SHP77 (cell line): ENCODE data around the gene COG6.

Experiments used
- DNase-seq, 2 experiments: peaks; one replicate each; lab custom pipeline; 2025; lab: John Stamatoyannopoulos, UW

The COG6 gene

DNA sequence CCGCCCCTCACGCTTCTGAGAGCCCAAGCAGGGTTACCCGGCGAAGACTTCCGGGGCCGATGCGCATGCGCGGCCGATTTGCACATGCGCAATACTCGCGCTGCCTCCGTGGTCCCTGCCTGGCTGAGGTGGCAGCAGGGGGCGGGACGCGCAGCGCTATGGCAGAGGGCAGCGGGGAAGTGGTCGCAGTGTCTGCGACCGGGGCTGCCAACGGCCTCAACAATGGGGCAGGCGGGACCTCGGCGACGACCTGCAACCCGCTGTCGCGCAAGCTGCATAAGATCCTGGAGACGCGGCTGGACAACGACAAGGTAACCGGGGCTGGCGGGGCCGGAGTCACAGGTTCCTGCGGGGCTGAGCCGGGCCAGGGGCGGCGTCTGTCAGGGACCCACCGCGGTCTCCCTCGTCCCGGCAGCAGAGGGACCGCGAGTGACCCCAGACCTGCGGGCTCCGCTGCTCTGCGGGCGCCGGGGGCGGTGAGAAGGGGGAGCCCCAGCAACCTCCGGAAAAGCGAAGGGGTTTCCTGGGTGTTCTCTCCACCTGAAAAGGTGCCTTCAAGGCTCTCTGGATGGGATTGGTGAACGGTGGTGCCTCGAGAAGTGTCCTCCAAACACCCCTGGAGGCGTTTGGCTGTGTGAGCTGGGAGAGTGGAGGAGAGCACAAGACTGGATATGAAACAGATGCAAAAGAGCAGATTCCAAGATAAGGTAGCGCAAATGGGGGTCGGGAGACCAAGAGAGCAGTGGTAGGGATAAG is at the start of gene COG6:
Gene COG6, plus strand, starts transcription at position 94 of the 756 bp plus-strand sequence. Its CDS starts 65 bp downstream, at position 159.
- peak; percentile 70 to 81 for DNase-seq

DNA sequence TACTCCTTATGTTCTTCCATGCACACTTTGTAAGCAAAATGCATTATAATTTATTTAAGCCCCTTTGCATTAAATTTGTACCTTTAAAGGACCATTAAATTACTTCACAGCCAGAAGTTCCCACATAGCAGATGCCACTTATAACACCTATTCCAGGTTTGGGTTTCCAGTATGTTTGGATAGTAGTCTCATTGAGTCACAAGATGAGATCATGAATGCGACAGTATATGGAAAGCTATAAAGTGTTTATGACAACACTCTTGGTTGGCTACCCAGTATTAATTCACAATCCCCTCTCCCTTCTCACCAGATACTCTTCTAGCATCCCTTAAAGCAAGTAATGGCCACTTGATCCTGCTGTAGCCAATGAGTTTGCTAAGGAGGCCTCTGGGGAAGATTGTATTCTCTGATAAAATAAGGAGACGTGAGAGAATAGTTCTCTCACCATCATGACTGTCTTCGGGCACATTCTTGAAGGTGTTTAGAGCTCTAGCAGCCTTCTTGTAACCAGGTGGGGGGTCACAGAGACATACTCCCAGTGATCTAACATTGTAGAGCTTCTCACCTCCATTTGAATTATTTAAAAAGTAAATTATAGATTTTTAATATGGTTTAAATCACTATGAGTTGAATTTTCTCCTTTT is 49.7 kb upstream of the COG6 start:
- no peak for DNase-seq

DNA sequence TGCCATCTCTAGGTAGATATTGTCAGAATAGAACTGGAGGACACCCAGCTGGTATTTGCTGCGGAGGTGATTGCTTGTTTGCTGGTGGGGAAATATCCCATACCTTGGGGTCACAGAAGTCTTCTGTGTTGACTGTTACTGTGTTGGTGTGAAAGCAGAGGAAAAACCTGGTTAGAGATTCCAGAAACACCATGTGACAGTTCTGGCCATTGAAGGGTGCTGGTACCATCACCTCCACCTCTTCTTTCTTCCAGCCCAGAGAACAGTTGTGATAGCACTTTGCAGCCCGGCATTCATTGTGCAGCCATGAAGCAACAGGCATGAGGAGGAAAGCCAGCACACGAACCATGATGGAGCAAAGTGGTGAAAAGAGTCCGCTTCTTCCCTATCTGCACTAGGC is 47.6 kb upstream of the COG6 start:
- DNase-seq: no peak

DNA sequence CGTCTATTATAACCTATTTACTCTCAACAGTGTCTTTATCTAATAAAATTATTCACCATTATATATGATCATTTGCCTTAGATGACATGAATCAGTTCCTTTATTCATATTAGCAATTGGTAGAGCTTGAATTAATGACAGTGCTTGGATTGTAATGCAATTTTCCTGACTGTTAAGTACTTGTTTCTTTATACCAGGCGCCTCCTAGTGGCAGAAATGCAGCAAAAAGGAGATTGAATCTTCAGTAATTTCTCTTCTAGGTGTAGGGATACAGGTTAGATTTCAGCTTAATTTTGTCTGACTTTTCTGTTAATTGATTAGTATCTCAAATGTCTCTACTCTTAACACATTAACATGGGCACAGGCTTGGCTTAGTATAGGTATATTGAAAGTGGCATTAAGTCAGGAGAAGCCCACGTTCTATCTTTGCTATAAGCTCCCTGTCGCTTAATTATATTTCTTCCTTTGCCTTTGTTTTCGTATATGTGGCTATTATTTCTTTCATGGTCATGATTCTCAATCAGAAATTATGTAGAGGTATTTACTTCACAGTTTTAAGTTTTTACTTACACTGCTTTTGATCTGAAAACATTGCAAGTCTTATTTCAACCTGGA is 43.3 kb upstream of the COG6 start:
- peak; percentile 50 to 54 for DNase-seq

DNA sequence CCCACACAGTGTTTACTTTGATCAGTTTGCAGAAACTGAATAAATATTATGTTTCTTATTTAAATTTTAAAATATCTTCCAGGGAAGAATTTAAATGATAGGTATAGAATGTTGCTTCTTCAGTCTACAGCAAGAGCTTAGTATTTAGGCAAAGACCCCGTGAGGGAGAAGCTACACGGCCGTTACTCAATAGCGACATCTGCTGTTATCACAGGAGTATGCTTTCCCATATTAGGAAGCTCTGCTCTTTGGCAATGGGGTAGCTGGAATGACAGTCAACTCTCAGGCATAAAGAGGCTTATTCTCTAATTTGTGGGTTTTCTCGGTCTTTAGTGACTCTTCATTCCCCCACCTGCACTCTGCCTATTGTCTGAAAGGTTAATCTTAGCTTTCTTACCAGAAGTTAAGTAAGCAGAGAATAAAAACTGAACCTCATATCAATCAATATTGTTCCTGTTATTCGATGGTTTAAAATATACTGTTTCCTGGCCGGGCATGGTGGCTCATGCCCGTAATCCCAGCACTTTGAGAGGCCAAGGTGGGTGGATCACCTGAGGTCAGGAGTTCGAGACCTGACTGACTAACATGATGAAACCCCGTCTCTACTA is 39.3 kb upstream of the COG6 start:
- peak; percentile 37 to 59 for DNase-seq

DNA sequence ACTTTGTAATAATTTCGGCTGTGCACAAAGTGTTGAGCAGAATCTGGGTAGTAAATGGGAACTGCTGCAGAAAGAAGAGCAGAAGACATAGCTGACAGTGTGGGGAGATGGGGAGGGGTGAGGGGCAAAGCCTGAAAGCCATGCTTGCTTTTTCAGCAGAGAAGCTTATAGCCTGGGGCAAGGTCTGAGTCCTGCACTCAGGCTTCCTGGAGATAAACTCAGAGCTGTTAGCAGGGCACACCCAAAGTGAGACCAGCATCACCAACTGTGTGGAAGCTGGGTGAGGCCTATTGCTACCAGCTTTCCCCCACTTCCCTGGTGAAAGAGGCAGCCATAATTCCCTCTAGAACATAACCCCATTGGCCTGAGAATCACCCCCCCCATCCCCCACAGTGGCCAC is 36.9 kb upstream of the COG6 start:
- no peak for DNase-seq

DNA sequence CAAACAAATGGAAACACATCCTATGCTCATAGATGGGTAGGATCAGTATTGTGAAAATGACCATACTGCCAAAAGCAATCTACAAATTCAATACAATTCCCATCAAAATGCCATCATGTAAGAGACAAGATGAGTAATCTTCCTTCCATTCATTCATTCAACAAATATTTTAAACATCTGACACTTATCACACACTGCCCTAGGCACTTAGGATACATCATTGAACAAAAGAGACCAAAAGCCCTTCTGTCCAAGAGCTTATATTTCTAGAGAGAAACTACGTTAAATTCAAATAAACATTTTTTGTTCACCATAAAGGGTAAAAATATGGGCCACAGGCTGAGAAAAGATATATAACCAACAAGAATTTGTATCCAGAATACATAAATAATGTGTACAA is 32.0 kb upstream of the COG6 start:
- DNase-seq: no peak

DNA sequence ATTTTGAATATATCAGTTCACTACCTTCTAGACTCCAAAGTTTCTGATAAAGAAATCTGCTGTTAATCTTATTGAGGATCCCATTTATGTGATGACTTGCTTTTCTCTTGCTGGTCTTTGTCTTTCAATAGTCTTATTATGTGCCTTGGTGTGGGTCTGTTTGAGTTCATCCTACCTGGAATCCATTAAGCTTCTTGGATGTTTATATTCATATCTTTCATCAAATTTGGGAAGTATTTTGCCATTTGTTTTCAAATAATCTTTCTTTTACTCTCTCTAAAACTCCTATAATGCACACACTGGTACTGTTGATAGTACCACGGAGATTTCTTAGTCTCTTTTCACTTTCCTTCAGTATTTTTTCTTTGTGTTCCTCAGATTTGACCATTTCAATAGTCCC is 24.2 kb upstream of the COG6 start:
- no peak for DNase-seq

DNA sequence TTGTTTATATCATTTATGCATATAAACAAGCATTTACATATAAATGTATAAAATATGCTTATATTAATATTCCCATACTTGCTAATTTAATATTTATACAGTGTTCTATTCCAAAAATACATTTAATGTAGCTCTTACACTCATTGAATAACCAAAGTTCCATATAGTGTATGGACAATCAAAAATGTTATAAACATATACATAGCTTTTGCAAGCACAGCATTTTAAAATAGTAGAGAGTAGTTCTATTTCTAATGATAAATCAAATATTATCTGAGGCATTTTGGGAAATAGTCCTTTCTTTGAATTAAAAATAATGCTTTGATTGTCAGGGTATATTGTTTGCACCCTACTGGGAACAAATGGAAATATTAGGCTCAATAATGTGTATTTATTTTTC is 22.5 kb upstream of the COG6 start:
- DNase-seq: no peak

DNA sequence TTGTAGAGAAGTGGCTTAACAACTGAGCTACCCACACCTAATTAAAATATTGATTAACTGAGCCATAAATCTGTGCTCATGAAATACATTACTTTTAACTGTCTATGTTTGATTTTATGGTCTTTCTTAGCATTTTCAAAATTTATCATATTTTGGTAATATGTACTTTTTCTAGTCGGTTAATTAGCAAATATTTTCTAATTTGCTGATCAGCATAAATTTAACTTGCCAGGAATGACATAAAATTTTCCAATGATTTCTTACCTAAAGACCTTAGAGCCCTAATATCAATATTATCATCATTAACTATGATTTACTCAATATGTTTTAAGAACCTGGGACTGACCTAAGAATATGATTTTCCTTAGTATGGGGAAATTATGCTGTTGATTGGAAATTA is 19.9 kb upstream of the COG6 start:
- DNase-seq: no peak

DNA sequence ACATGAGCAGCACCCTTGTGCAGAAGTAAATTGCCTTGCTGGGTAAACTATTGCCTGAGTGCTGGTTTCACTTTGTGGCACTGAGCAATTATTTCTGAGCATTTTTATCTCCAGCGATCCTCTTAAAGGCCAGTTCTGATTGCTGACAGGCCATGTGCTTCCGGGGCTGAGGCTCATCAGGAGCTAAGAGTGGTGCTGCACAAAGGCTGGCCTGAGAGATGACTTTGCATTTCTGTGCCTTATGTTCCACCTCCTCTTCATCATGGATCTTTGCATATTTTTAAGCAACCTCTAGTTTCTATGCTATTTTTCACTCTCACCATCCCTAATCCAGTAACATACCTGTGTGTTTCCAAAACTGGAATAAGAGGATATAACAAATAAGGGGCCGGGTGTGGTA is 17.6 kb upstream of the COG6 start:
- no peak for DNase-seq

DNA sequence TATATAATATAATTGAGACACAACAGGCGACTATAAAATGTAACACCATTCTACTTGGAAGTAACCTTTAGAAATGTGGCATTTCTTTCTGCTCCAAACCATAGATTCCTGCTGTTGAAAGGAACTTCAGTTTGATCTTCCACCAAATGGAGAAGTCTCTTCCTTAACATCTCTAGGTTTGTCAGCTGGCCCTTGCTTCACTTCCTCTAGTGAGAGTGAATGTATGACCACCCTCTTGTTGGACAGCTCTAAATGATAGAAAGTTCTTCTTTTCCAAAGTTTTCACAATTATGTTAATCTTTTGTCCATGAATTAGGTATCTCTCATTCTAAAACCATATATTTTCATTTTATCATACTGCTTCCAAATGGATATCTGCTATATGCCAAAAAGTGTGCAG is 13.8 kb upstream of the COG6 start:
- no peak for DNase-seq

DNA sequence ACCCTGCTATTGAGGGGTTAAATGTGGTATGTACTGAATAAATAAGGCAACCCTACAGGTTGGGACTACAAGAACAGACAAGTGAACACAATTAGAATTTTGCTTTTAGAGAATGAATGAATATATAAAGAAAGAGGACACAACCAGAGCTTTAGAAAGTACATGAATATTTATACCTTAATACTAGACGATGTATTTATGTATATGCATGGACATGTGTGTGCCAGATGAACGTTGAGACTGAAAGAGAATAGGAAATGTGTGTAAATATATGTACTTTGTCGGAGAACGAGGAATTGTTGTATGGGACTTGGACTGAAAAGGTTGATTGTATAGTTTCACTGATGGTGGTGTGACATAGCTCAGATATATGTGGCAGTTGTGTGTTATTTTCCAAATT is 9.3 kb upstream of the COG6 start:
- DNase-seq: no peak

DNA sequence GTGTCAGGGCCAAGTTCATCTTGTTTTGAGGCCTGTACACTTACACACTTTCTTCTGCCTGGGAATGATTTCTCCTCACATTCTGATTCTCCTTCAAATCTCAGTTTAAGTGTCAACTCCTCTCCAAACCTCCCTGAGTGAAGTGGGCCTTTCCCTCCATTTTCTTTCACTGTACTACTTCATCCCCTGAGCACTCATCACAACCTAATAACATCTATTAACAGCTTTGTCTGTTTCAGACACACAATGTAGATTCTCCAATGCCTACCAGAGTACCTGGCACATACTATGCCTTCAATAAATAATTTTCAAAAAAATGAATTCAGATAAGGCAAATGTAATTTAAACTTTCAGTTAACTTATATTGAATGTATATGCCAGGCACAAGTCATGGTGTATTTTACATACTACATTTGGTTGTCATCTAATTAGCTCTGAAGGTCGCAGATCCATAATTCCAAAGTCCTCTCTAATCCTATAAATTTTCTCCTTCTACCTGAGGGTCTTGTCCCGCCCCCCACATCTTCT is 357 bp upstream of the COG6 start:
- no peak for DNase-seq

DNA sequence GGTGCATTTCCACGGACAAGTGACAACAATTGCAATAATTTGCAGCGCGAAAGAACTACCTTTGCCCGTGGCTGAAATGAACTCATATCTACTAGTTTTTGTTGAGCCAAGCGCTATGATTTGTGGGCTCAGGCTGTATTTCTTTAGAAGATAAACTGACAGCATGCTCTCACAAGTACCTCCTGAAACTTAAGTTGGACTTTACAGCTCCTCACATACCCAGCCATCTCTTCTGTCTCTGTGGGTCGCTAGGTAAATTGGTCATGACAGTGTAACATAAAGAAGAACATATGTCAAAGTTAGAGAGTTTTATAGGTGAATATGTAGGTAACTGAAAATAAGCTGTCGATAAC is 839 bp downstream of the COG6 start:
- no peak for DNase-seq

DNA sequence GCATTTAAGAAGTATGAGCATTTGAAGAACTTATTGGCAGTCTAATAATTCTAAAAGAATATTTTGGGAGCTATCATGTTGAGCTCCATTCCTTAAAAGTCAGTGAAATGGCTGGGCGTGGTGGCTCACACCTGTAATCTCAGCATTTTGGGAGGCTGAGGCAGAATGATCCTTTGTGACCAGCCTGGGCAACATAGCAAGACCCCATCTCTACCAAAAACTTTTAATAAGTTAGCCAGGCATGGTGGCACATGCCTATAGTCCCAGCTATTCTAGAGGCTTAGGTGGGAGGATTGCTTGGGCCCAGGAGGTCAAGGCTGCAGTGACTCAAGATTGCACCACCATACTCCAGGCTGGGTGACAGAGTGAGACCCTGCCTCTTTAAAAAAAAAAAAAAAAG is 8.0 kb downstream of the COG6 start:
- DNase-seq: no peak

DNA sequence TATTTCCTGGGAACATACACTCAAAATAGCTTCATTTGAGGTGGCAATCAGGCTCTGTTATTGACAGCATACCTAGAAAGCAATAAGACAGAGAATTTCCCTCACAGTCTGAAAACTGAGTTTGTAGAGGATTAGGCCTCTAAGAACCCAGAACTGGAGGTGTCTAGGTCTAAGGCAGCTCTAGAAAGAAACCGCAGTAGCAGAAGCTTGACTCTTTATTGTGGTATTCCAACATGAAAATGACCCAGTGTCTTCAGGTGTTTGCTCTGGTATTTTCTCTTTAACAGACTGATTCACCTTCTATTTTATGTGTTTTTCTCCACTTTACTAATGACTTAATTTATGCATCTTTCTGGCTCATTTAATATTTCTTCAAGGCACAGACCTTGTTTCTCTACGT is 8.5 kb downstream of the COG6 start:
- DNase-seq: no peak

DNA sequence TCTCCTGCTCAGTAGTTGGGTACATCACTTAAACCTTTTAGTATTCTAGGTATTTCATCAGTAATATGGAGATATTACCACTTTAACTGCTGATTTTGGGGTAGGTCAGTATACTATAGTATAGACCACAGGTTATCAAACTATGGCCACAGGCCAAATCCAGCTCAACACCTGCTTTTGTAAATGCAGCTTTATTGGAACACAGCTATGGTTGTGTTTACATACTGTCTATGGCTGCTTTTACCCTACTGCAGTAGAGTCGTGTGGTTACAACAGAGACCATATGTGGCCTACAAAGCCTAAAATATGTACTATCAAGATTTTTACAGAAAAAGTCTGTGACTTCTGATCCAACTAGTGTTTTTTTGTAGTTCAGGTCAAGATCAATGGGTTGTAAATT is 10.3 kb downstream of the COG6 start:
- peak in 1 of 2 experiments; percentile 0 for DNase-seq

DNA sequence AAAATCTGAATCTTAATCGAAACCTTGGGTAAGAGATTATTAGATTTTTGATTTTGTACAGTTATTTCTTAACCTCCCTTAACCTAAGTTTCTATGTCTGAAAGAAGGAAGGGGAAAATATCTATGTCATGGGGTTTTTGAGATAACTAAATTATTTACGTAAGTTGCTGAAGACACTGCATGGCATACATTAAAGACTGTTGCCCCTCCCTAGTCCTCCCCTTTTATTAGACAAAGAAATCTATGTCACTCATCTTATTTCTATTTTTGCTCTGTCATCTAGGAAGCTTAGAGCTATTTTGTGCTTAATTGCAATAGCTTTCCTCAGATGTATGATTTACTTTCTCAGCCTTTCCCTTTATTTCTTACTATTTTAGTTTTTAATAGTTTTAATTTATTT is 15.0 kb downstream of the COG6 start:
- DNase-seq: no peak

DNA sequence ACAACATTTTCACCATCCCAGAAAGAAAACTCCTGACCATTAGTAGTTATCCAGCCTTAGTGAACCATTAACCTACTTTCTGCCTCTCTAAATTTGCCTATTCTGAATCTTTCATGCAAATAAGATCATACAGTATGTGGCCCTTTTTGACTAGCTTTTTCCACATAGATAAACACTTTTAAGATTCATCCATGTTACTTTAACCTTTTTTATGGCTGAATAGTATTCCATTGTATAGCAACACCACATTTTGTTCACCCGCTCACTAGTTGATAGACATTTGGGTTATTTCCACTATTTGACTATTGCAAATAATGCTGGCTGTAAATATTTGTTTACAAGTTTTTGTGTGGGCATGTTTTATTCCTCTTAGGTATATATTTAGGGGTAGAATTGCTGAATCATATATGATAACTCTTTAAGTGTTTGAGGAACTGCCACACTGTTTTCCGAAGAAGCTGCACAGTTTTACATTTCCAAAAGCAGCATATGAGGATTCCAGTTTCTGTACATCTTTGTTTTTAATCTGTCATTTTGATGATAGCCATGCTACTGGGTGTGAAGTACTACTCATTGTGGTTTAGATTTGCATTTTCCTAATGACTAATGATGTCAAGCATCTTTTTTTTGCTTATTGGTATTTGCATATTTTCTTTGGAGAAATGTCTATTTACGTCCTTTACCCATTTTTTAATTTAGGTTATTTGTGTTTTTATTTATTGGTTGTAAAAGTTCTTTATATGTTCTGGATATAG is 17.1 kb downstream of the COG6 start:
- DNase-seq: no peak

DNA sequence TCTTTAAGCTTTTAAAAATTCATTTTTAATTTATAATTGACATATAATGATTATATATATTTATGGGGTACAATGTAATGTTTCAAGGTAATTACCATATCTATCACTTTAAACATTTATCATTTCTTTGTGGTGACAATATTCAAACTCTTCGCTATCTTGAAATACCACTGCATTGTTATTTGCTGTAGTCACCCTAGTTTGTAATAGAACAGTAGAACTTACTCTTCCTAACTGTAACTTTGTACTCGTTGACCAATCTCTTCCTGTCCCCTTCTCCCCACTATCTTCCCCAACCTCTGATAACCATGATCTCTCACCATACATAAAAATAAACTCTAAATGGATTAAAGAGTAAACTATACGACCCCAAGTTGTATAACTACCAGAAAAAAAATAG is 20.4 kb downstream of the COG6 start:
- DNase-seq: no peak

DNA sequence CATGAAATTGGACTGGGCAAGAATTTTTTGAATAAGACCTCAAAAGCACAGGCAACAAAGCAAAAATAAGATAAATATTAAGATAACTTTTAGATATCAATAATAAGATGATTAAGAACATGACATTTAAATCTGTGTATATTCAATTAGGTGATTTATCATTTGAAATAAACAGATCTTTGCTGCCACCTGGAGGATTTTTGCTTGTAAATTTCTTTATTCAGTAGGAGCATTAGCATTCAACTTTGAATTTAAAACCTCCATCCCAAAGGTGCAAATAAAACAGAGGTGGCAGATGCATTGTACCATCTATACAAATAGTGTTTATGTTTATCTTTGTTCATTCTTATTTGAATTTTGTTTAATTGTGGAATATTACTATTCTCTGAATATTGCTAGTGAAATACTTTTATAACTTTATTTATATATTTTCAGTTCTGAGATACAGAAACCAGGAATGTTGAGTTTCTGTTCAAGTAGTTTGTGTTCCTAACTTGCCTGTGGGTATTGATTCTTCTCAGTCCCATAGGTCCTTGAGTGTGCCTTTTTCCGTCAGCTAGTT is 20.9 kb downstream of the COG6 start:
- peak in 1 of 2 experiments; percentile 25 for DNase-seq
